T-helper 1 cell treated with Interleukin-12 subunit alpha and Interleukin-12 subunit beta and Interleukin-4 antibody, amounts not matched to agents 30 μg/mL and 1 μg/mL, for 36 hours (primary cell): Measurements from ENCODE around the gene CELF1.
"Not testable (repeated sequence)": the region's sequence is repeated elsewhere in the genome, so short reads cannot be mapped to it uniquely, and the experiment has no call there.

Source experiments
- H3K27ac Mint-ChIP-seq: one replicate; pipeline ENCODE4 v1.8.0; 2021; ENCODE audit warnings: mild to moderate bottlenecking, mixed read lengths
- H3K27me3 Mint-ChIP-seq: one replicate; pipeline ENCODE4 v1.8.0; 2021; ENCODE audit warnings: low read depth, mixed read lengths
- H3K36me3 Mint-ChIP-seq: one replicate; pipeline ENCODE4 v1.8.0; 2021; ENCODE audit warnings: low read depth, mixed read lengths
- H3K4me1 Mint-ChIP-seq: one replicate; pipeline ENCODE4 v1.8.0; 2021; ENCODE audit warnings: low read depth, mixed read lengths
- H3K4me3 Mint-ChIP-seq: one replicate; pipeline ENCODE4 v1.8.0; 2021; ENCODE audit warnings: mild to moderate bottlenecking, moderate library complexity, mixed read lengths
- H3K9me3 Mint-ChIP-seq: one replicate; pipeline ENCODE4 v1.8.0; 2021; ENCODE audit warnings: mixed read lengths

The CELF1 gene

DNA sequence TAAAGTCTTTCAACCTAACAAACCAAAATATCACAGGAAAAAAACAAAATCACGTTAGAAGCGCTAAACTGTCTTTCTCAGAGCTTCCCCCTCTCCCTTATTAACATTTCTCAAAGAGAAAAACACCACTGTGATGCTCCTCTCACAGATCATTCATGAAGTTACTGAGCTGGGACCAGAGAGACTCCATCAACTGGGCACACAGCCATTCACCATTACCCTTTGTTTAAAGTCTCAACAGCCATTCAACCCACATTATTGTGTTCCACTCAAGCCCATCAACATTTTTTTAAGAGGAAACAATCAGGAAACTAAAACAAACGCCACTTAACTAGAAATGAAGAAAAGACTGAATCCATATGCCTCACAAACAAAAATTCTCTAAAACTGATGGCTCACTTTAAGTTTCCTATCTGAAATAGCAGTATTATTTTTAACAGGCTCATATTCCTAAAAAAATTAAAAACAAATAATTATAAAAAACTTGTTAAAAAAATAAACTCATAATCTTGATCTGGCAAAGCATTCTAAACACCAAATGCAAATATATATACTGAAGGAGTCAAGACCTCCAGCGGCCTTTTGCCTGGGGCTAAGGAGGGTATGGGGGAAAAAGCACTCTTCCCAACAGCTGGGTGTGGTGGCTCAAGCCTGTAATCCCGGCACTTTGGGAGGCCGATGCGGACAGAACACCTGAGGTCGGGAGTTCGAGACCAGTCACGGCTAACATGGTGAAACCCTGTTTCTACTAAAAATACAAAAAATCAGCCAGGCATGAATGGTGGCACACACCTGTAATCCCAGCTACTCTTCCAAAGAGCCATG, 14.0 kb downstream of the CELF1 start:
- no peaks in the 10 kb centered on the region for H3K27me3 Mint-ChIP-seq
- H3K36me3 Mint-ChIP-seq: peaks cover 11% of the 10 kb centered on the region
- H3K4me3 Mint-ChIP-seq: no peak overlapping the region
- no peak overlapping the region for H3K27ac Mint-ChIP-seq
- H3K9me3 Mint-ChIP-seq: no peaks in the 10 kb centered on the region
- H3K4me1 Mint-ChIP-seq: peaks cover 29% of the 10 kb centered on the region

DNA sequence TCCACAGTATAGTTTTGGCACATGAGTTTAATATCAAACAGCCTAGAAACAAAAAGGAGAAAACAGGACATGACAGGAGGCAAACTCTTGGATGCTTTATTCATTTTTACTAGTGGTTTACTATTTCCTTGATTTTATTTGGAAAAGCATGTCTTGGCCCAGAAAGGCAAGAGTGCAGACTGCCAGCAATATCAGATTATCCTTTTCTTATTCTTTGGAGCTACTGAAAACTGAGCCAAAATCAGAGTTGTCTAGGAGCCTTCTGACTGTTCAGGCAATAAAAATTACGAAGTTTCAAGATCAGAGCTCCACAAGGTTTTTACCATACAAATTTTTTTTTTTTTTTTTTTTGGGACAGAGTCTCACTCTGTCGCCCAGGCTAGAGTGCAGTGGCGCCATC, 16.0 kb downstream of the CELF1 start:
- Mint-ChIP-seq H3K27ac (no peak overlapping the region), H3K4me3 (no peak overlapping the region), H3K36me3 (peaks cover 10% of the 10 kb centered on the region), H3K27me3 (no peaks in the 10 kb centered on the region), H3K9me3 (no peaks in the 10 kb centered on the region), H3K4me1 (peaks cover 30% of the 10 kb centered on the region)

DNA sequence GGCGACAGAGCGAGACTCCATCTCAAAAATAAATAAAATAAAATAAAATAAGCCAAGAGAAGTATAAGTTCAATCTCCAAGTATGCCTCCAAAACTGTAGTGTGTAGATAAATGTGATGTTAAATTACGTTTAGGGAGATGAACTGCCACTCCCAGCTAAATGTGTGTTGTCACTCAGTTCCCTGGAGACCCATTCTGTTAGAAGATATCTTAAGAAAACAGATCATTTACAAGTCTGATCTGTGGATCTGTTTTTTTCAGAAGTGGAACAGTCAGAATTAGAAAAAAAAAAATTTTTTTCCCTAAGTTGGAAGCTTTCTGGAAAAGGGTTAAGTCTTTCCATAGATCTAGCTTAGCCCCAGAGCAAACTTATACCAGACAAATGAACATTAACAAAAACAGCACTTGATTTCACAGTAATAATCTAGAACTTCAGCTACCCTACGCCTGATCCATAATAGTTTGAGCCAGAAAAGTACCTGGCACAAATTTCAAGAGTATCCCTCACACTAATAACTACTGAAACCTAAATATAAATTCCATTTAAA, 18.2 kb downstream of the CELF1 start:
- Mint-ChIP-seq H3K9me3 (no peaks in the 10 kb centered on the region), H3K4me3 (no peak overlapping the region), H3K27ac (no peak overlapping the region), H3K4me1 (peaks cover 21% of the 10 kb centered on the region), H3K36me3 (peaks cover 6% of the 10 kb centered on the region), H3K27me3 (no peaks in the 10 kb centered on the region)

DNA sequence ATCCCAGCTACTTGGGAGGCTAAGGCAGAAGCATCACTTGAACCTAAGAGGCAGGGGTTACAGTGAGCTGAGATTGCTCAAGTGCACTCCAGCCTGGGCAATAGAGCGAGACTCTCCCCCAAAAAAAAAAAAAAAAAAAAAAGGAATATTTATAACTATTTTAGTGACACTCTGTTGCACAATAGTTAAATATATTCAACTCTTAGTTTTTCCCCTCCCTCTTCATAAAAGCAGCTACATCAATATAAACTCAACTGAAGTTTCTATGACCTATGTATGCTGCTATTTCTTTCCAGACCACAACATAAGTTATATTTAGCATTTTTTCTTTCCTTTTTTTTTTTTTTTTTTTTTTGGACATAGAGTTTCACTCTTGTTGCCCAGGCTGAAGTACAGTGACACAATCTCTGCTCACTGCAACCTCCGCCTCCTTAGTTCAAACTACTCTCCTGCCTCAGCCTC, 19.2 kb downstream of the CELF1 start:
- peaks cover 18% of the 10 kb centered on the region for H3K4me1 Mint-ChIP-seq
- peaks cover 4% of the 10 kb centered on the region for H3K36me3 Mint-ChIP-seq
- no peak overlapping the region for H3K4me3 Mint-ChIP-seq
- no peak overlapping the region for H3K27ac Mint-ChIP-seq
- H3K27me3 Mint-ChIP-seq: no peaks in the 10 kb centered on the region
- H3K9me3 Mint-ChIP-seq: no peaks in the 10 kb centered on the region

DNA sequence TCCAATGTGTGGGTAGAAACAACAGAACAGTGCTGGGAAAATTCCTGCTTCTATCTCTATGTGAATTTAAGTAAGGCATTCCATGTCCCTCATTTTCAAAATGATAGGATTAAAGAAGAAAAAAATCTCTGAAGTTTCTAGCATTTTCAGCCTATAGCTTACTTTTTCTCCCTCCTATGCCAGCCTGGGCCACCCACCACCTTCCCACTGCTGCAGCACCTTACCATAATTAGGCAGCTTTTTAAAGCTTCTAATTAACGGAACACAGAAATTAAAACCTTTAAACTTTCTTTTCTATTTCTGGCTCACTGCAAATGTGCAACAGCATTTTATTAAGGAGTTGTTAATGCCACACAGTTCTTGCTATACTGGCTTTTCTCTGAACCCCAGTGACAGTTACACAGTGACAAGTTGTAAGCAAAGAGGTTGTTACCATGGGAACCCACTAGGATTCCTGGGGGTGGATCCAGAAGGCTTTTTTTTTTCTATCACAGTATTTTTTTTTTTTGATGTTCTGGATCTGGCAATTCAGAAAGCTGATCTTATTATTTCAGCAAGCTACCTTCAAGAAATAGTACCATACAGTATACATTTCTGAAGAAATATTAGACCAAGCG, 20.2 kb downstream of the CELF1 start:
- Mint-ChIP-seq H3K27ac (no peak overlapping the region), H3K27me3 (no peaks in the 10 kb centered on the region), H3K4me1 (peaks cover 19% of the 10 kb centered on the region), H3K4me3 (no peak overlapping the region), H3K36me3 (peaks cover 1% of the 10 kb centered on the region), H3K9me3 (no peaks in the 10 kb centered on the region)

DNA sequence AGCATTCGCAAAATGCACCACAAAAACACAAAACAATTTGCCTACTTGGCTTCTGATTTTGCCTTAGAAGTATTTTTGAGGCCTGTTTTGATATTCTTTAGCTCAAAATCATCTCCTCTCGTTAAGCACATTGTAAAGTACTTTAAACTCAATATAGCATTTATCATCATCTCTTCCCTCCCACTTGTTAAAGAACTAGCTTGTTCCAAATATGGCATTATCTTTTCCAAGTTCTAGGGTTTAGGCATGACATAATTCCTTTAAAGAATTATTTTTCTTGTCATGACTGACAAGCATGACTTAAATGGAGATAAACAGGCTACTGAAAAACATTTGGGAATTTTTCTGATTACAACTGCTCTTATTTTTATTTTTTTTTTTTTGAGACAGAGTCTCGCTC, 21.3 kb downstream of the CELF1 start:
- Mint-ChIP-seq H3K27ac (no peak overlapping the region), H3K4me3 (no peak overlapping the region), H3K27me3 (no peaks in the 10 kb centered on the region), H3K9me3 (no peaks in the 10 kb centered on the region), H3K4me1 (peaks cover 15% of the 10 kb centered on the region), H3K36me3 (peaks cover 1% of the 10 kb centered on the region)

DNA sequence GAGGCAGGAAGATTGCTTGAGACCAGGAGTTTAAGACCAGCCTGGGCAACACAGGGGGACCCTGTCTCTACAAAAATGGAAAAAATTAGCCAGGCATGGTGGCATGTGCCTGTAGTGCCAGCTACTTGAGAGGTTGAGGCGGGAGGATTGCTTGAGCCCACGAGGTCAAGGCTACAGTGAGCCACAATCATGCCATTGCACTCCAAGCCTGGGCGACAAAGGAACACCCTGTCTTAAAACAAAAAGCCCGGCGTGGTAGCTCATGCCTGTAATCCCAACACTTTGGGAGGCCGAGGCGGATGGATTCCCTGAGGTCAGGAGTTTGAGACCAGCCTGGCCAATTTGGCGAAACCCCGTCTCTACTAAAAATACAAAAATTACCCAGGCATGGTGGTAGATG, 22.2 kb downstream of the CELF1 start:
- H3K27ac Mint-ChIP-seq, H3K9me3 Mint-ChIP-seq, H3K4me3 Mint-ChIP-seq, H3K36me3 Mint-ChIP-seq, H3K27me3 Mint-ChIP-seq: not testable (repeated sequence)
- H3K4me1 Mint-ChIP-seq: peaks cover 17% of the 10 kb centered on the region

DNA sequence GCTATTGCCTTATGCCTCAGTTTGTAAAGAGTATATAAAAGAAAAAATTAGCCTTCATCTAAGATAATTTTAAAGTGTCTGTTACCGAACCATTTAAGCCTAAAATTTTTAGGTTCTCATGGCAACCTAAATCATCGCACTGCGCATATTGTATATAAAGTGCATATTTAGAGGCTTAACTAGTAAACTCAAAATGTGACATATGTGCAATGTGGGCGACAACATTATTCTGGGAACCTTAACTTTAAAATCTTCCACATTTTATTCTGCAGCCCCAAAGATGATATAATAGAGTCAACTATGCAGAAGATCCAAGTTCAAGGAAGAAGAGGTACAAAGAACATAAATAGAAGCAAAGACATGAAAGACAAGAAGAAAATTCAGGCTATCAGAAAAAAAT, 23.0 kb downstream of the CELF1 start:
- H3K9me3 Mint-ChIP-seq: no peaks in the 10 kb centered on the region
- no peak overlapping the region for H3K27ac Mint-ChIP-seq
- peaks cover 23% of the 10 kb centered on the region for H3K4me1 Mint-ChIP-seq
- H3K27me3 Mint-ChIP-seq: no peaks in the 10 kb centered on the region
- H3K36me3 Mint-ChIP-seq: peaks cover 4% of the 10 kb centered on the region
- no peak overlapping the region for H3K4me3 Mint-ChIP-seq

DNA sequence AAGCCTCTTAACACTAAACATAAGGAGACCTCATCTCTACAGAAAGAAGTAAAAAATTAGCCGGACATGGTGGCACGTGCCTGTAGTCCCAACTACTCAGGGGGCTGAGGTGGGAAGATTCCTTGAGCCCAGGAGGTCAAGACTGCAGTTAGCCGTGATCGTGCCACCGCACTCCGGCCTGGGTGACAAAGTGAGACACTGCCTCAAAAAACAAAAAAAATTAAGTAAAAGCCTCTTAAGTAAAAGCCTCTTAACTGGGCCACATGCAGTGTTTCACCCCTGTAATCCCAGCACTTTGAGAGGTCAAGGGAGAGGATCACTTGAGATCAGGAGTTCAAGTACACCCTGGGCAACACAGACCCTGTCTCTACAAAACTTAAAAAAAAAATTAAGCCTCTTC, 25.7 kb downstream of the CELF1 start:
- Mint-ChIP-seq H3K36me3 (peaks cover 4% of the 10 kb centered on the region), H3K27me3 (no peaks in the 10 kb centered on the region), H3K4me1 (peaks cover 38% of the 10 kb centered on the region), H3K27ac (no peak overlapping the region), H3K9me3 (no peaks in the 10 kb centered on the region), H3K4me3 (no peak overlapping the region)

DNA sequence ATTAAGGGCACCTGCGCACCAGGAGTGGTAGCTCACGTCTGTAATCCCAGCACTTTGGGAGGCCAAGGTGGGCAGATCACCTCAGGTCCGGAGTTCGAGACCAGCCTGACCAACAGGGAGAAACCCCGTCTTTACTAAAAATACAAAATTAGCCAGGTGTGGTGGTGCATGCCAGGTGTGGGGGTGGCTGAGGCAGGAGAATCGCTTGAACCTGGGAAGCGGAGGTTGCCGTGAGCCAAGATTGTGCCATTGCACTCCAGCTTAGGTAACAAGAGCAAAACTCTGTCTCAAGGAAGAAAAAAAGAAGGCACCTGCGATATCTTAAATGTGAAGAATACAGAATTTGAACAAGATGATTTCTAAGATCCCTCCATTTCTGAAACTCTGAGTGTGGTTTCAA, 26.9 kb downstream of the CELF1 start:
- not testable (repeated sequence) for H3K36me3 Mint-ChIP-seq, H3K4me3 Mint-ChIP-seq, H3K27me3 Mint-ChIP-seq, H3K9me3 Mint-ChIP-seq, H3K27ac Mint-ChIP-seq
- H3K4me1 Mint-ChIP-seq: peaks cover 40% of the 10 kb centered on the region

DNA sequence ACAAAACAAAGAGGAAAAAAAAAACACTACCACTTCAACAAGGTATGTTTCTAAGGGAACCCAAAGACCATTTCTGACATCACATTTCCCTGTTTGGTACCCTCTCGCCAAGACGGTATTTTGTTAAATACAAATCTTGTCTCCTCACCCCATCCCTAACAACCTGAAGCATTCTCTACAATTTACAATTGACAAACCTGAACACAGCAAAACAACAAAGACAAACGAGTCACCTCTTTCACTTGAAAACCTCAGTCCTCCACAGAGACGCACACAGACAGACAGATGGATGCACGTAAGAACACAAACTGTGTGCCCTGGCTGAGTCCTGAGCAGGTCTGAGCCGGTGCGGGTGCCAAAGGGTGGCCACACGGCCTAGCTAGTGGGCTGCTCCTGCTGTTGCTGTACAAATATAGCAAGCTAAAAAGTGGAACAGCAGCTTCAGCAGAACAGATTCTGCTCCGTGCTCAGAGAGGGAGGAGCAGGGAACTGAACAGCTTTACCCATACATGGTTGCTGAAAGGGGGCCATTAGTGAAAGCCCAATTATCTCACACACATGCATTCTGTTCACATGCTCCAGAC, 28.5 kb downstream of the CELF1 start:
- H3K9me3 Mint-ChIP-seq: no peaks in the 10 kb centered on the region
- H3K27me3 Mint-ChIP-seq: no peaks in the 10 kb centered on the region
- H3K36me3 Mint-ChIP-seq: peaks cover 7% of the 10 kb centered on the region
- peaks cover 42% of the 10 kb centered on the region for H3K4me1 Mint-ChIP-seq
- H3K4me3 Mint-ChIP-seq: peak overlapping the region; percentile 57
- peak overlapping the region; percentile 87 for H3K27ac Mint-ChIP-seq

DNA sequence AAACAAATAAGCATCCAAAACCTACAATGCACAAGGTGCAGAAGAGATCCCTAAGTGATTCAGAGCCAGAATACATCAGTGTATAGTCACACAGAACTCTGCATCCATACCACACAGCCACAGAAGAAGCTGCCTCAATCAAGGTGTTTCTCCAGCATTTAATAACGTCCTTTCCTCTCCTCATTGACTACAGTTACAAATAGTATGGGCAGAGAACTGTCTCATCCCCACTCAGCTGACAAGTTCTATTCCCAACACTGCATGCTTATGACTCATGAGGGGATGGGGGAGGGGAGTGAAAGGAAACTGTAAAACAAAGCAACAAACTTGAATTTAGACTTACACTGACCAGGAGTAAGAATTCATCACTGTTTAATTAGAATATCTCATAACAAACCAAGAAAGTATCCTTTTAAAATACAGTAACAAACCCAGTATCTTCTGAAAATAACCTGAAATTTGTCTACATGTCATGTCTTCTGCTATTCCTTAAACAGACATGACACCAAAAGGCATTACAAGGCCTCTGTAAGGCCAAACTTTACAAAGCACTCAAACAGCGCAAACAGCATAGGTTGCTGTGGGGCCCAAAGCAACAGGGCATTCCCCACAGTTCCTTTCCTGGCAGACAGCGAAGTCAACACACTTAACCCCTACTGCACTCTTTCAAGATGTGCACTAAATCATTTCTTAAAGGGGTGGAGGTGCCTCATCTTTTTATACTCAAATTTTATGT, 29.3 kb downstream of the CELF1 start:
- Mint-ChIP-seq H3K9me3 (no peaks in the 10 kb centered on the region), H3K27me3 (no peaks in the 10 kb centered on the region), H3K4me3 (peak overlapping the region; percentile 72), H3K36me3 (peaks cover 7% of the 10 kb centered on the region), H3K27ac (peak overlapping the region; percentile 87), H3K4me1 (peaks cover 45% of the 10 kb centered on the region)

DNA sequence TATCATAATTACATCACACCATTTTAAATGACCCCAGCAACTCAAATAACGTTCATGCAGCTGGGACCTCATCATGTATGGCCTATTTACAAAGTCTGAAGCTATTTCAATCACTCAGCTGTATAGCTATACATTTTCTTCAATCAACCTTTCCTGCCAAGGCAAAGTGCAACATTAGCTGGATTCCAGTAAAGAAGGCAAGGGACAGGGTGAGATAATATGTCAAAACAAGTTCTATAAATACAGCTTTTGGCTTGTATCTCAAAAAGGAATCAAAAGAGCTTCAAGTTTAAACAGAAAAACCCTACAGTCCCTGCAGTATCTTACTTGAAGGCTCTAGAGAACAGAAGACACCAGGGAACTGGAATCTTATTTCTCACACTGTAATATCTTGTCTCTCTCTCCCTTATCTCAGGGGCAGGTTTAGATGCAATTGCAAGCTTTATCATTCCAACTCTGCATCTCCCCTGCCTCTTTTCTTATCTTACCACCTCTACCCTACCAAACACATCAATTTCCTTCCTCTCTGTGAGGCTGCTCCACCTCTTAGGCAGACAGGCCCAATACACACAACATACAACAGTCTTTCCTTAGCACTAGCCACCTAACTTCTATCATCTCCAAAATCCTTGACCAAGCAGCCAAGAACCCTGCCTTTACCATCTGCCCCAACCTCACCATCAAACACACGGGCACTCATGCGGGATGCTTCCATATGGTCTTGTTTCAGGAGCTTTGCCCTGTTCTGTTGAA, 34.5 kb downstream of the CELF1 start:
- H3K27me3 Mint-ChIP-seq: no peaks in the 10 kb centered on the region
- peaks cover 49% of the 10 kb centered on the region for H3K4me1 Mint-ChIP-seq
- H3K27ac Mint-ChIP-seq: peak overlapping the region; percentile 72

More for the DNA sequence above, 34.5 kb downstream of the CELF1 start:
- Mint-ChIP-seq H3K36me3 (peaks cover 9% of the 10 kb centered on the region), H3K4me3 (peak overlapping the region; percentile 22), H3K9me3 (no peaks in the 10 kb centered on the region)
